NB4 (cell line): ENCODE results near the gene TMEM263.

ENCODE experiments used
- DNase-seq: peaks from one replicate; pipeline ENCODE4 v3.0.0; 2010; ENCODE audit warnings: low read depth
- H3K4me3 ChIP-seq: one replicate; pipeline ENCODE4 v1.5.1; 2011; ENCODE audit warnings: mild to moderate bottlenecking, low read depth, low read length, moderate library complexity
- CTCF ChIP-seq: IDR thresholded peaks from one replicate; pipeline ENCODE4 v1.5.1; 2012; ENCODE audit warnings: low read depth, low read length
- MAX ChIP-seq: IDR thresholded peaks from 2 replicates; pipeline ENCODE4 v1.6.1; 2011; ENCODE audit warnings: low read depth, low read length
- MYC ChIP-seq: IDR thresholded peaks from 2 replicates; pipeline ENCODE4 v1.6.1; 2011; ENCODE audit warnings: low read depth, low read length
- POLR2A ChIP-seq: IDR thresholded peaks from 2 replicates; pipeline ENCODE4 v1.6.1; 2011; ENCODE audit warnings: mild to moderate bottlenecking; ENCODE audit not compliant: insufficient read length; ENCODE audit errors: extremely low read depth

The TMEM263 gene

DNA sequence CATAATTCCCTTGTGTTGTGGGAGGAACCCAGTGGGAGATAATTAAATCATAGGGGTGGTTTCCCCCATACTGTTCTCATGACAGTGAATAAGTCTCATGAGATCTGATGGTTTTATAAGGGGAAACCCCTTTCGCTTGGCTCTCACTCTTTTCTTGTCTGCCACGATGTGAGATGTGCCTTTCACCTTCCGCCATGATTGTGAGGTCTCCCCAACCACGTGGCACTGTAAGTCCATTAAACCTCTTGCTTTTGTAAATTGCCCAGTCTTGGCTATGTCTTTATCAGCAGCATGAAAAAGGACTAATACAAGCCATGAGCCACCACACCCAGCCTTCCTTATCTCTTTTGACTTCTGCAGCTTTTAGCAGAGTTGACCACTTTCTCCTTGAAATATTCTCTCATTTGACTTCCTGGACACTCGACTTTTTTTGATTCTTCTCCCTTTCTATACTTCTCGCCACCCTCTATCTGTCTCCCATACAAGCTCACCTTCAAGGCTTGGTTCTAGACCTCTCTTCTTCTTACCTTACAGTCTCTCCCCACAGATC, 29.0 kb downstream of the TMEM263 start:
- no peak for TF ChIP-seq CTCF
- TF ChIP-seq MYC: no peak
- TF ChIP-seq MAX: no peak
- TF ChIP-seq POLR2A: no peak
- no peak for DNase-seq
- H3K4me3 ChIP-seq: no peak overlapping the region

DNA sequence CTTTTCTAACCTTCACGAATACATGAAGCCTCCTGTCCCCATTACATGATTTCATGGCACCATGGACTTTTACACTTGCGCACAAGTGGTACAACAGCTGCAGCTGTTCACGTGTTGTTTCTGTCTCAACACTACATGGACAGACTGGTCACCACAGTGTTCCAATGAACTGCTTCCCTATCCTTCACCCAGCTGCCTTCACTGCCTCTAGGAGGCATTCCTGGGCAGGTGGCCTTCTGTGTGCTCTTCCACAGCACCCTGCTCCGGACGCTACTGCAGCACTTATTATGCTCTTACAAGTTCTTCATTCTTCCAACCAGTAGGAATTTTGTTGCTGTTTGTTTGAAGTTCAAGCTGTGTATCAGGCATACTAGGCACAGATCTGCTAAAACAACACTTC, 29.8 kb downstream of the TMEM263 start:
- no peak for DNase-seq
- H3K4me3 ChIP-seq: no peak overlapping the region
- TF ChIP-seq CTCF (no peak), POLR2A (no peak)

DNA sequence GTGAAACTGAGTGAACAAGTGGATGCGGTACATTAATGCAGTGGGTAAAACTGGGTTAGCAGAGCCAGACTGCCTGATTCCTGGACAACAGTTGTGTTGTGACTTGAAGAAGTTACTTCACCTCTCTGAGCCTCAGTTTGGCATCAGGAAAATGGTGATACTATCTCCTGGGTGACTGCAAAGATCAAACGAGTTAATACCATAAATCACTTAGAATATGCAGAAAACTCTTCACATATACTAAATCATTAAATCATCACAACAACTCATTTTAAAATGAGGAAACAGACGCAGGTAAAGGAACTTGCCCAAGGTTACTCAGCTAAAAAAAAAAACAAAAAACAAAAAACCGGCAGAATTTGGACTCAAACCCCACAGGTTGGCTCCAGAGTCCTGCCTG, 30.4 kb downstream of the TMEM263 start:
- peak overlapping the region; percentile 80 for H3K4me3 ChIP-seq
- DNase-seq: no peak
- TF ChIP-seq MAX (no peak), POLR2A (no peak), MYC (no peak), CTCF (no peak)

- peak; percentile 95 for DNase-seq
- TF ChIP-seq CTCF (no peak), MAX (0 out of 2 replicates have a peak, but pooled peaks have one; percentile 31)
- peak within 1 kb of the TSS; percentile 80 for H3K4me3 ChIP-seq
Measured at GRCh38 chr12:106986625-106987389, 31.1 kb downstream of the TMEM263 start, which contains the start of gene MTERF2. Gene MTERF2 (minus strand): TSS chr12:106987146. CDS start chr12:106978714, 8,432 bp downstream.

DNA sequence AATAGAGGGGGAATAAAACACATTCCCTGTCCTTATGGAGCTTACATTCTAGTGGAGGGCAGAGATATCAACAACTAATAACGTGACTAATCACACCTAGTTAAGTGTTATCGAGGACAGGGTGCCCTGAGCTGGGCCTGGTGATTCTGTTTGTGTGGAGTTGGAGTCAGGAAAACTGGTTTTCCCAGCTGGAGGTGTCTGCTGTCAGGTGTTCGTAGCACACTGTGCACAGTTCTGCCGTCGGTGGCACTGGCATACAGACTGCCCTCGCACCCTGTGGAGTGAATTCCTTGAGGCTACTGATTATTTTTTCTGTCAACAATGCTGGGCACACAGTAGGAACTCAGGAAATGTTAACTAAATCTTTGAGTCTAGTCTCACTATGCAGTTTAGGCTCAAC, 32.1 kb downstream of the TMEM263 start:
- TF ChIP-seq CTCF (no peak), MYC (no peak), MAX (no peak), POLR2A (no peak)
- no peak overlapping the region for H3K4me3 ChIP-seq
- DNase-seq: no peak
